Lung (tissue), 12 donors: ENCODE results near the gene FANCC. TPM values are rescaled to one million over a fixed set of nuclear protein-coding genes. Genes with fewer than 3 reads are reported as not detected.

Experiments used
- ATAC-seq: fragments of 200-7000 bp; cut with Tn5 transposase; one replicate; pipeline ENCODE4 v1.9.1; 2020; ENCODE audit warnings: moderate number of reproducible peaks; ENCODE audit not compliant: insufficient read depth, low FRiP score
- DNase-seq, 3 donors: peaks; one replicate each; pipeline ENCODE4 v3.0.0-alpha.2; 2013 to 2017
- H3K27ac ChIP-seq, 2 donors: one replicate each; pipeline ENCODE4 v1.5.1; 2013; ENCODE audit warnings: mild to moderate bottlenecking in 2 of 2, moderate library complexity in 2 of 2, control low read depth in 1 of 2, inconsistent platforms in 1 of 2, low read depth in 1 of 2, low read length in 1 of 2
- H3K27me3 ChIP-seq, 3 donors: one replicate each; pipeline ENCODE4 v1.5.1; 2013; ENCODE audit warnings: low read length in 2 of 3; ENCODE audit not compliant: control insufficient read depth in 3 of 3, insufficient read depth in 3 of 3
- H3K36me3 ChIP-seq, 4 donors: one replicate each; pipeline ENCODE4 v1.5.1; 2013; ENCODE audit warnings: low read length in 4 of 4, mild to moderate bottlenecking in 1 of 4, moderate library complexity in 1 of 4; ENCODE audit not compliant: control insufficient read depth in 4 of 4, insufficient read depth in 4 of 4
- H3K4me1 ChIP-seq, 5 donors: one replicate each; pipeline ENCODE4 v1.5.1; 2013; ENCODE audit warnings: low read length in 5 of 5, mild to moderate bottlenecking in 2 of 5, moderate library complexity in 1 of 5; ENCODE audit not compliant: control insufficient read depth in 5 of 5, insufficient read depth in 5 of 5
- H3K4me3 ChIP-seq: one replicate; pipeline ENCODE4 v1.5.1; 2013; ENCODE audit warnings: mild to moderate bottlenecking, control low read depth, moderate library complexity
- H3K9ac ChIP-seq, 2 donors: one replicate each; pipeline ENCODE4 v1.5.1; 2013; ENCODE audit warnings: low read length in 2 of 2, control low read depth in 1 of 2; ENCODE audit not compliant: insufficient read depth in 1 of 2
- H3K9me3 ChIP-seq, 4 donors: one replicate each; pipeline ENCODE4 v1.5.1; 2013; ENCODE audit warnings: low read length in 3 of 4, mild to moderate bottlenecking in 1 of 4, moderate library complexity in 1 of 4; ENCODE audit not compliant: control insufficient read depth in 4 of 4, insufficient read depth in 3 of 4
- CTCF ChIP-seq: IDR thresholded peaks from 2 replicates; pipeline ENCODE4 v1.5.1; 2012; ENCODE audit warnings: mild to moderate bottlenecking; ENCODE audit errors: control extremely low read depth, extremely low read depth
- WGBS, 2 donors: extraction: QIAGEN DNeasy Blood & Tissue Kit; methylation state at CpG; one replicate each; pipeline ENCODE4 v1.1.7; 2013; 5-methylcytosine and 5-hydroxymethylcytosine counted together
- polyA plus RNA-seq, 2 donors: library from polyadenylated mRNA; stranded (reverse); fragments of 200-250 nt; gene quantifications; one replicate each; pipeline ENCODE4 v1.2.1, GENCODE V29; 2013
- total RNA-seq, 2 donors: library from RNA; depleted of rRNA in 1 of 2; stranded (reverse); fragments of >200 nt in 1 of 2; gene quantifications; one replicate each; pipeline ENCODE4 v1.2.1, GENCODE V29; 2014 to 2021
- donor health status: control.
- donor health status: control.
- donor health status: Bipolar disorder and iron deficiency.
- donor health status: healthy.
- donor health status: DM: yes; HTN: yes; CAD: no.

The FANCC gene
- total and polyA plus RNA-seq, 4 donors: 4.4 to 20.0 (median 8.7) TPM

GRCh38 chr9:95104581-95104960 lies 212.9 kb downstream of the FANCC start:
- H3K4me3 ChIP-seq: no peak overlapping the region
- DNase-seq: no peak
- ATAC-seq: no peak
- peaks cover 3 to 23% (median 7%) of the 10 kb centered on the region in 4 donors for H3K36me3 ChIP-seq
- peaks cover 0 to 9% (median 0%) of the 10 kb centered on the region in 5 donors for H3K4me1 ChIP-seq
- no peaks in the 10 kb centered on the region for H3K9me3 ChIP-seq
- no peak overlapping the region for H3K9ac ChIP-seq
- no peaks in the 10 kb centered on the region for H3K27me3 ChIP-seq
- WGBS, 2 donors: 84 to 85% methylated on average over 8 of the region's 8 CpGs
- peak overlapping the region in 1 of 2 donors; percentile 4 for H3K27ac ChIP-seq
- TF ChIP-seq CTCF: no peak

- Histone ChIP-seq H3K4me3 (no peak overlapping the region), H3K4me1 (peaks cover 0 to 14% (median 0%) of the 10 kb centered on the region in 5 donors), H3K9me3 (peaks cover 0 to 2% (median 0%) of the 10 kb centered on the region in 4 donors), H3K27me3 (no peaks in the 10 kb centered on the region), H3K9ac (no peak overlapping the region), H3K27ac (peak overlapping the region in 1 of 2 donors; percentile 4), H3K36me3 (peaks cover 0 to 25% (median 6%) of the 10 kb centered on the region in 4 donors)
- ATAC-seq (no peak), DNase-seq (no peak)
- 59 to 81% methylated on average over 20 of the region's 20 CpGs for WGBS, 2 donors
- no peak for TF ChIP-seq CTCF
These were observed 213.5 kb downstream of the FANCC start for GRCh38 chr9:95103871-95104580.

GRCh38 chr9:95103281-95103771 lies 214.2 kb downstream of the FANCC start:
- Histone ChIP-seq H3K36me3 (peaks cover 0 to 30% (median 6%) of the 10 kb centered on the region in 4 donors), H3K4me3 (no peak overlapping the region), H3K27ac (peak overlapping the region in 1 of 2 donors; percentile 4), H3K4me1 (peaks cover 0 to 14% (median 3%) of the 10 kb centered on the region in 5 donors), H3K9me3 (peaks cover 0 to 2% (median 0%) of the 10 kb centered on the region in 4 donors), H3K27me3 (no peaks in the 10 kb centered on the region), H3K9ac (no peak overlapping the region)
- no peak for TF ChIP-seq CTCF
- no peak for DNase-seq
- 77 to 84% methylated on average over 15 of the region's 15 CpGs for WGBS, 2 donors
- no peak for ATAC-seq
